ENCODE measurements around the gene SCRG1.

SCRG1 gene

GRCh38 chr4:173343832-173344397, 55.0 kb downstream of the SCRG1 start:
- DNase-seq (ENCODE audit: low read depth) = no peak
- H3K4me3 ChIP-seq (ENCODE audit: low read depth, low read length) = no peak overlapping the region
- TF ChIP-seq CTCF (IDR thresholded peaks at IDR 0.05; ENCODE audit: low read depth, low read length) = no peak
- no peak for TF ChIP-seq MYC (IDR thresholded peaks at IDR 0.05; ENCODE audit: low read depth, low read length)
- no peak for TF ChIP-seq MAX (IDR thresholded peaks at IDR 0.05; ENCODE audit: low read depth, low read length)
- no peak for TF ChIP-seq POLR2A (IDR thresholded peaks at IDR 0.05; ENCODE audit: extremely low read depth, insufficient read length)

- no peak overlapping the region for H3K4me3 ChIP-seq (ENCODE audit: low read depth, low read length)
- no peak for TF ChIP-seq CTCF (IDR thresholded peaks at IDR 0.05; ENCODE audit: low read depth, low read length)
- no peak for TF ChIP-seq POLR2A (IDR thresholded peaks at IDR 0.05; ENCODE audit: extremely low read depth, insufficient read length)
- no peak for TF ChIP-seq MAX (IDR thresholded peaks at IDR 0.05; ENCODE audit: low read depth, low read length)
- no peak for TF ChIP-seq MYC (IDR thresholded peaks at IDR 0.05; ENCODE audit: low read depth, low read length)
- DNase-seq (ENCODE audit: low read depth) = no peak
Measured at GRCh38 chr4:173337463-173337862, 61.5 kb downstream of the SCRG1 start.

- DNase-seq (ENCODE audit: low read depth) = peak; percentile 92
- TF ChIP-seq POLR2A (IDR thresholded peaks at IDR 0.05; ENCODE audit: extremely low read depth, insufficient read length) (peak; percentile 57), CTCF (IDR thresholded peaks at IDR 0.05; ENCODE audit: low read depth, low read length) (no peak), MYC (IDR thresholded peaks at IDR 0.05; ENCODE audit: low read depth, low read length) (peak; percentile 57), MAX (IDR thresholded peaks at IDR 0.05; ENCODE audit: low read depth, low read length) (peak; percentile 62)
- H3K4me3 ChIP-seq (ENCODE audit: low read depth, low read length) = peak overlapping the region; percentile 73
Measured at GRCh38 chr4:173334891-173335752, 63.8 kb downstream of the SCRG1 start.

Data from NB4 (cell line).